Measurements from ENCODE around the gene KIFAP3.
"Not testable (repeated sequence)": the region's sequence is repeated elsewhere in the genome, so short reads cannot be mapped to it uniquely, and the experiment has no call there.

- not testable (repeated sequence) for TF ChIP-seq POLR2A (IDR thresholded peaks at IDR 0.05; ENCODE audit: low read length); GATA1 (IDR thresholded peaks at IDR 0.05; ENCODE audit: low read depth, low read length)
Observed at GRCh38 chr1:170003270-170003835, 71.1 kb downstream of the KIFAP3 start.

Measured in erythroblast (primary cell).